NB4 (cell line): ENCODE measurements around the gene CAMKK1.
"Not testable (repeated sequence)": the region's sequence is repeated elsewhere in the genome, so short reads cannot be mapped to it uniquely, and the experiment has no call there.

ENCODE experiments used
- DNase-seq: peaks from one replicate; pipeline ENCODE4 v3.0.0; 2010; ENCODE audit warnings: low read depth
- H3K4me3 ChIP-seq: one replicate; pipeline ENCODE4 v1.5.1; 2011; ENCODE audit warnings: mild to moderate bottlenecking, low read depth, low read length, moderate library complexity
- CTCF ChIP-seq: IDR thresholded peaks from one replicate; pipeline ENCODE4 v1.5.1; 2012; ENCODE audit warnings: low read depth, low read length
- MAX ChIP-seq: IDR thresholded peaks from 2 replicates; pipeline ENCODE4 v1.6.1; 2011; ENCODE audit warnings: low read depth, low read length
- MYC ChIP-seq: IDR thresholded peaks from 2 replicates; pipeline ENCODE4 v1.6.1; 2011; ENCODE audit warnings: low read depth, low read length
- POLR2A ChIP-seq: IDR thresholded peaks from 2 replicates; pipeline ENCODE4 v1.6.1; 2011; ENCODE audit warnings: mild to moderate bottlenecking; ENCODE audit not compliant: insufficient read length; ENCODE audit errors: extremely low read depth

The CAMKK1 gene

DNA sequence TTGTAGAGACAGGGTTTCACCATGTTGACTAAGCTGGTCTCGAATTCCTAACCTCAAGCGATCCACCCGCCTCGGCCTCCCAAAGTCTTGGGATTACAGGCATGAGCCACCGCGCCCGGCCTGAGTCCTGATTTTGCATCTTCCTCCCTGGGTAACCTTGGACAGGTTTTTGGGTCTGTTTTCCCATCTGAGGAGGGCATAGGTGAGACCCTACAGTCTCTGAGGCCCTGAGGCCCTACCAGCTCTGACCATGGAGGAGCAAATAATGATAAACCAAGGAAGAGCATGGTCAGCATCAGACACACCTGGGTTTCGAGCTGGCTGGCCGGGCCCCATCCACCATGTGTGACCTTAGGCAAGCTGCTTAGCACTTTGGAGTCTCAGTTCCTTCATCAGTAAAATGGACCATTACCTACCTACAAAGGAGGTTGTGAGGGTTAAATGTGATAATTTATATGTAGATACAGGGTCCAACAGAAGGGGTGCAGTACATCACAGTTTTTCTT is 45.6 kb downstream of the CAMKK1 start:
- DNase-seq = no peak
- no peak overlapping the region for H3K4me3 ChIP-seq
- no peak for TF ChIP-seq MAX
- no peak for TF ChIP-seq POLR2A
- no peak for TF ChIP-seq CTCF
- no peak for TF ChIP-seq MYC

DNA sequence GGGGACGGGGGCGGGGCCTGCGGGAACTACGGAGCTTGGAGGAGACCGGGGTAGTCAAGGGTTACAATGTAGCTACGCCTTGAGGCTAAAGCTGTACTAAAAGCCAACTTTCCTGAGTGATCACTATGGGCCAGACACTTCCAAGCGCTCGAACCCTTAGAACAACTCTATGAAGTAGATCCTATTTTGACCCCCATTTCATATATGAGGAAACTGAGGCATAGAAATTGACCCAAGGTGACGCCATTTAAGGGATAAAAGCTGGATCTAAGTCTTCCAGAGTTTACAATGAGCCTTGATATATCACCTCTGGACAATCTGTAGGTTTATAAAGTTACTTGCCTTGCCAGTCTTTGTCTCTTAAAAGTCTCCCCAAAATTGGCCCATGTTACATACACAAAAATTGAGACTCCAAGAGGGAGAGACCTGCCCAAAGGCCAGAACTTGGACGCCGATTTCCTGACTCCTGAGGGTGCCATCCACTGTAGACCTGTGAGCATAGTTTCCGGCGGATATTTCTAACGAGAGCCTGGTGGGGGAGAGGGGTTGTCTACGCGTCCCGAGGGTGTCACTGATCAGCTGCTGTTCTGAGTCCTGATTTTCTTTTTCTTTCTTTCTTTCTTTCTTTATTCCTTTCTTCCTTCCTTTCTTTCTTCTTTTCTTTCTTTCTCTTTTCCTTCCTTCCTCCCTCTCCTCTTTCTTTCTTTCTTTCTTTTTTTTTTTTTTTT is 46.3 kb downstream of the CAMKK1 start:
- no peak for TF ChIP-seq CTCF
- TF ChIP-seq POLR2A = no peak
- TF ChIP-seq MAX = no peak
- no peak for TF ChIP-seq MYC
- no peak for DNase-seq
- no peak overlapping the region for H3K4me3 ChIP-seq

DNA sequence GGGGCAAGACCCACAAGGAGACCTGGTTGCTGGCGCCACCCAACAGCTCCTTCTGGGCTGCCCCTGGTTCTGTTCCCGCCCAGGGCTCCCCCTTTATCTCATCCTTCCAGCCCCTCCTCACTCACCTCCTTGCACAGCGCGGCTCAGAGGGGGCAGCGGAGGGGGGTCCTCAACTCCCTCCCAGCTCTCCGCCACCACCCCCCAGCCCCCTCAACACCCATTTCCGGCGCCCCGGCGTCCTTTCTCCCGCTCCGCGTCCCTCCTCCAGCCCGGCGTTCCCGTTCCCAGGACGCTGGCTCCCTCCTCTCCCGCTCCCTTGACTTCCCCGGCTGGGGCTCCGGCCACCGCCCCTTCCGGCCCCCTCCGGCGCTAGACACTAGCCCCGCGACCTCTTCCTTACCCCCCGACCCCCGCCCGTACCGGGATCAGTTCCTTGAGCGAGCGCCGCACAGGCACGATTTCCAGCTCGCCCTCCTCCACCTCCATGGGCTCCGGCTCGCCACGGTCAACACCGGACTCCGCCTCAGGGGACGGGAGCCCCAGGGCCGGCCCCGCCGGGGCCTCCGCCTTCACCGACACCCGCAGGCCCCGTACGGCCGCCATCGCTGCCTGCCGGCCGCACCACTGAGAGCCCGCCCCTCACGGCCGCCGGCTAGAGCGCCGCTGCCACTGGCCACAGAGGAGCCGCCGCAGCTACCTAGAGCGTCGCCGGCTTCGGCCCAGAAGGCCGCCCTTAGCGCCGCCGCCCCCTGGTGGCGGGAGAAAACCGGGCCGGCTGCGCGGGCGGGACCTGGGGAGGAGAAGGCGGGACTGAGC is 47.0 kb downstream of the CAMKK1 start, which contains the start of gene NCBP3:
TSS of gene NCBP3 (minus strand) at position 626 of the 816 bp plus-strand sequence. CDS start at position 603, 23 bp downstream.
- H3K4me3 ChIP-seq = peak within 1 kb of the TSS; percentile 77
- peak; percentile 91 for DNase-seq
- TF ChIP-seq MYC (no peak), POLR2A (peak; percentile 72), MAX (no peak), CTCF (peak; percentile 55)

- peak; percentile 27 for DNase-seq
- TF ChIP-seq CTCF (no peak), MAX (no peak), POLR2A (no peak), MYC (no peak)
Observed at GRCh38 chr17:3845291-3845620, 47.6 kb downstream of the CAMKK1 start.

DNA sequence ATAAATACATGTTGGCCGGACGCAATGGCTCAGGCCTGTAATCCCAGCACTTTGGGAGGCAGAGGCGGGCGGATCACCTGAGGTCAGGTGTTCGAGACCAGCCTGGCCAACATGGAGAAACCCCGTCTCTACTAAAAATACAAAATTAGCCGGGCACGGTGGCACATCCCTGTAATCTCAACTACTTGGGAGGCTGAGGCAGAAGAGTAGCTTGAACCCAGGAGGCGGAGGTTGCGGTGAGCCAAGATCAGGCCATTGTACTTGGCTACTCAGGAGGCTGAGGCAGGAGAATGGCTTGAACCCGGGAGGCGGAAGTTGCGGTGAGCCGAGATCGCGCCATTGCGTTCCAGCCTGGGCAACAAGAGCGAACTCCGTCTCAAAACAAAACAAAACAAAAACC is 48.3 kb downstream of the CAMKK1 start:
- H3K4me3 ChIP-seq = peak overlapping the region; percentile 77
- DNase-seq = not testable (repeated sequence)

More at GRCh38 chr17:3845291-3845620, 47.6 kb downstream of the CAMKK1 start:
- H3K4me3 ChIP-seq = peak overlapping the region; percentile 77

GRCh38 chr17:3843935-3844516 is 48.8 kb downstream of the CAMKK1 start:
- DNase-seq = peak; percentile 61
- H3K4me3 ChIP-seq = peak overlapping the region; percentile 21
- TF ChIP-seq MAX = no peak
- no peak for TF ChIP-seq POLR2A
- TF ChIP-seq MYC = no peak
- TF ChIP-seq CTCF = peak; percentile 53
